Ectodermal cell (in vitro differentiated cells): ENCODE measurements around the gene MRGPRX1. TPM values are rescaled to one million over a fixed set of nuclear protein-coding genes. Genes with fewer than 3 reads are reported as not detected.

Experiments
- H3K27ac ChIP-seq: 2 replicates; pipeline ENCODE4 v1.7.0; 2013; ENCODE audit warnings: mild to moderate bottlenecking, low read depth, low read length; ENCODE audit not compliant: insufficient read depth, poor library complexity, severe bottlenecking
- H3K27me3 ChIP-seq: 2 replicates; pipeline ENCODE4 v1.7.0; 2013; ENCODE audit warnings: mild to moderate bottlenecking, low read length; ENCODE audit not compliant: insufficient read depth, control insufficient read depth, poor library complexity, severe bottlenecking
- H3K36me3 ChIP-seq: one replicate; pipeline ENCODE4 v1.7.0; 2013; ENCODE audit warnings: low read length; ENCODE audit not compliant: control insufficient read depth, insufficient read depth
- H3K4me1 ChIP-seq: one replicate; pipeline ENCODE4 v1.7.0; 2013; ENCODE audit warnings: low read length; ENCODE audit not compliant: control insufficient read depth, insufficient read depth
- H3K4me3 ChIP-seq: 2 replicates; pipeline ENCODE4 v1.7.0; 2013; ENCODE audit warnings: low read depth, low read length, control low read depth; ENCODE audit not compliant: insufficient read depth
- H3K9me3 ChIP-seq: 2 replicates; pipeline ENCODE4 v1.7.0; 2013; ENCODE audit warnings: mild to moderate bottlenecking, low read length, moderate library complexity; ENCODE audit not compliant: control insufficient read depth
- WGBS, 2 experiments: methylation state at CpG; one replicate each; pipeline ENCODE4 v1.1.7; 2013; ENCODE audit warnings: missing lambda C conversion rate in 2 of 2; 5-methylcytosine and 5-hydroxymethylcytosine counted together
- polyA plus RNA-seq, 4 experiments: library from polyadenylated mRNA; stranded (reverse); fragments of 50-300 nt; gene quantifications; one replicate each; pipeline ENCODE4 v1.2.3, GENCODE V29; 2013

Gene MRGPRX1
- polyA plus RNA-seq (2013, experiment 1 of 4), result not detected
- not detected for polyA plus RNA-seq (2013, experiment 2 of 4)
- polyA plus RNA-seq (2013, experiment 3 of 4), result not detected
- polyA plus RNA-seq (2013, experiment 4 of 4), result not detected

GRCh38 chr11:18939314-18939713 is at the start of gene MRGPRX1:
TSS of gene MRGPRX1 (minus strand) at chr11:18939414. CDS start at chr11:18934784, 4,630 bp downstream.
- H3K9me3 ChIP-seq, result no peaks in the 10 kb centered on the region
- no peaks in the 10 kb centered on the region for H3K27me3 ChIP-seq
- H3K36me3 ChIP-seq, result no peaks in the 10 kb centered on the region
- no peaks in the 10 kb centered on the region for H3K4me1 ChIP-seq
- 69 to 74% methylated on average over 1 to 2 of the region's 2 CpGs for WGBS, 2 experiments
- no peak within 1 kb of the TSS for H3K4me3 ChIP-seq
- no peak within 1 kb of the TSS for H3K27ac ChIP-seq

- Histone ChIP-seq H3K4me3 (no peak overlapping the region), H3K4me1 (peaks cover 4% of the 10 kb centered on the region), H3K27ac (no peak overlapping the region), H3K9me3 (no peaks in the 10 kb centered on the region), H3K36me3 (no peaks in the 10 kb centered on the region), H3K27me3 (no peaks in the 10 kb centered on the region)
- 91 to 93% methylated on average over 9 of the region's 9 CpGs for WGBS, 2 experiments
These were observed 48.4 kb upstream of the MRGPRX1 start for GRCh38 chr11:18987454-18988231.

GRCh38 chr11:18986744-18987143 is 47.5 kb upstream of the MRGPRX1 start:
- no peaks in the 10 kb centered on the region for H3K27me3 ChIP-seq
- peaks cover 4% of the 10 kb centered on the region for H3K4me1 ChIP-seq
- no peak overlapping the region for H3K4me3 ChIP-seq
- no peaks in the 10 kb centered on the region for H3K36me3 ChIP-seq
- H3K9me3 ChIP-seq, result no peaks in the 10 kb centered on the region
- no peak overlapping the region for H3K27ac ChIP-seq
- 68 to 75% methylated on average over 3 of the region's 3 CpGs for WGBS, 2 experiments

- H3K4me1 ChIP-seq, result peaks cover under 1% of the 10 kb centered on the region
- no peaks in the 10 kb centered on the region for H3K36me3 ChIP-seq
- H3K4me3 ChIP-seq, result no peak overlapping the region
- whole genome bisulfite sequencing, 2 experiments, result 88 to 92% methylated on average over 4 of the region's 4 CpGs
- no peaks in the 10 kb centered on the region for H3K27me3 ChIP-seq
- H3K27ac ChIP-seq, result no peak overlapping the region
- no peaks in the 10 kb centered on the region for H3K9me3 ChIP-seq
These were observed 42.7 kb upstream of the MRGPRX1 start for GRCh38 chr11:18981897-18982296.

GRCh38 chr11:18974192-18974591 is 35.0 kb upstream of the MRGPRX1 start:
- no peak overlapping the region for H3K4me3 ChIP-seq
- H3K27me3 ChIP-seq, result no peaks in the 10 kb centered on the region
- no peak overlapping the region for H3K27ac ChIP-seq
- H3K9me3 ChIP-seq, result no peaks in the 10 kb centered on the region
- no peaks in the 10 kb centered on the region for H3K4me1 ChIP-seq
- WGBS, 2 experiments, result 92% methylated on average over 1 of the region's 1 CpG; no CpG with 5 or more reads in 1 of the 2 experiments
- H3K36me3 ChIP-seq, result no peaks in the 10 kb centered on the region

- WGBS, 2 experiments, result 94 to 95% methylated on average over 16 of the region's 16 CpGs
- Histone ChIP-seq H3K36me3 (no peaks in the 10 kb centered on the region), H3K4me3 (no peak overlapping the region), H3K27me3 (peaks cover under 1% of the 10 kb centered on the region), H3K27ac (no peak overlapping the region), H3K4me1 (no peaks in the 10 kb centered on the region), H3K9me3 (no peaks in the 10 kb centered on the region)
These were observed 33.1 kb upstream of the MRGPRX1 start for GRCh38 chr11:18972336-18972735.

GRCh38 chr11:18969720-18970119 is 30.5 kb upstream of the MRGPRX1 start:
- Histone ChIP-seq H3K27me3 (peaks cover 9% of the 10 kb centered on the region), H3K27ac (no peak overlapping the region), H3K9me3 (no peaks in the 10 kb centered on the region), H3K4me3 (no peak overlapping the region), H3K36me3 (no peaks in the 10 kb centered on the region), H3K4me1 (no peaks in the 10 kb centered on the region)
- WGBS, 2 experiments, result 90 to 99% methylated on average over 3 of the region's 3 CpGs

GRCh38 chr11:18958221-18958910 is 19.2 kb upstream of the MRGPRX1 start:
- Histone ChIP-seq H3K27me3 (no peaks in the 10 kb centered on the region), H3K36me3 (no peaks in the 10 kb centered on the region), H3K9me3 (no peaks in the 10 kb centered on the region), H3K4me1 (no peaks in the 10 kb centered on the region), H3K4me3 (no peak overlapping the region), H3K27ac (no peak overlapping the region)
- 73 to 86% methylated on average over 1 of the region's 1 CpG for WGBS, 2 experiments

- Histone ChIP-seq H3K4me1 (no peaks in the 10 kb centered on the region), H3K27me3 (no peaks in the 10 kb centered on the region), H3K9me3 (no peaks in the 10 kb centered on the region), H3K36me3 (no peaks in the 10 kb centered on the region), H3K4me3 (no peak overlapping the region), H3K27ac (no peak overlapping the region)
- 96% methylated on average over 16 of the region's 16 CpGs for WGBS, 2 experiments
These were observed 17.4 kb upstream of the MRGPRX1 start for GRCh38 chr11:18956630-18957029.

- H3K9me3 ChIP-seq, result no peaks in the 10 kb centered on the region
- H3K4me3 ChIP-seq, result no peak overlapping the region
- H3K4me1 ChIP-seq, result no peaks in the 10 kb centered on the region
- H3K36me3 ChIP-seq, result no peaks in the 10 kb centered on the region
- no peak overlapping the region for H3K27ac ChIP-seq
- 83 to 85% methylated on average over 4 to 5 of the region's 5 CpGs for WGBS, 2 experiments
- H3K27me3 ChIP-seq, result no peaks in the 10 kb centered on the region
These were observed 3.1 kb downstream of the MRGPRX1 start for GRCh38 chr11:18936002-18936673.
